Activated CD8-positive, alpha-beta memory T cell treated with anti-CD3 and anti-CD28 coated beads, Interleukin-2, amount 50 U/mL, for 24 hours (primary cell): ENCODE measurements around the gene SEZ6L.

Source experiments
- DNase-seq: peaks from one replicate; pipeline ENCODE4 v3.0.0-alpha.2; 2020; ENCODE audit errors: extremely low read depth

SEZ6L gene

GRCh38 chr22:26298605-26299310 lies 129.5 kb downstream of the SEZ6L start:
- no peak for DNase-seq

- no peak for DNase-seq
Observed at GRCh38 chr22:26302726-26303125, 133.5 kb downstream of the SEZ6L start.

DNA sequence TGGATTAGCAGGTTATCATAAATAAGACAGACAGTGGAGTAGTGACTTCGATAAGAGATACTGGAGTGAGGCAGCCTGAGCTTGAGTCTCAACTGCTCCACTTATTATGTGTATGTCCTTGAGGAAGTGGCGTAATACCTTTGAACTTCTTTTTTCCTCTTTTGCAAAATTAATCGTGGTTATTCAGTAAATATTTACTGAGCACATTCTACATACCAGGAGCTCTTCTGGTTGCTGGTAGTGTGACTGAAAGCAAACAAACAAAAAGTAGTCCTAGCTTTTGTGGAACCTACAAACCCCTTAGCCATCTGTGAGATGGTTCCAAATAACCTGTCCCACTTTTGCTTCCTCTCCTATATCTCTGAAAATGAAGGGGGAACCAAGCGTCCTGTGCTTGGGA lies 134.2 kb downstream of the SEZ6L start:
- DNase-seq, result no peak

DNA sequence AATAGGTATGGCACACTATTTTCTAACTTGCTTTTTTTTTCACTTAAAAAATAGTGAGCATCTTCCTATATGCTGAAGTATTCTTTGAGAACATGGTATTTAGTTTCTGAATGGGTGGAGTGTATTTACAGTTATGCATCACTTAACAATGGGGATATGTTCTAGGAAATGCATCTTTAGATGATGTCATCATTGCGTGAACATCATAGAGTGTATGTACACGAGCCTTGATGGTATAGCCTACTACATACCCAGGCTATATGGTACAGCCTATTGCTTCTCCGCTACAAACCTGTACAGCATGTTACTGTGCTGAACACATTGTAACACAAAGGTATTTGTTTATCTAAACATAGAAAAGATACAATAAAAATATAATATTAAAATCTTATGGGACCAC lies 135.5 kb downstream of the SEZ6L start:
- DNase-seq, result no peak

DNA sequence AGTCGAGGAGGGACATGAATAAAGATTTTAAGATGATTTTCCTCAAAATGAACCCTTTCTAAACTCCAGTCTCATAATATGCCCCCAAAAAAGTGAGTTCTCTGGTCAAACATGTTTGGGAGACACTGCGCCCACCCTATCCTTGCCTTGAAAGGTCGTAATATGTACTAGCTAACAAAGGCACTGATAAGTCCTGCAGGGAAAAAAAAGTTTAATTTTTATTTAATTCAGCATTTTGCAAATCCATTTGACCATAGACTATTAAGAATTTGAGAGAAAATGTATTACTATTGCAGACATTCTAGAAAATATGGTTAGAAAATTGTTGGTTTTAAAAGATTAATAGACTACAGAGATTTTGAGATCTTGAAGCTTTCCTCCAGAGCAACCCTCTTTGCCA lies 139.2 kb downstream of the SEZ6L start:
- DNase-seq, result no peak

DNA sequence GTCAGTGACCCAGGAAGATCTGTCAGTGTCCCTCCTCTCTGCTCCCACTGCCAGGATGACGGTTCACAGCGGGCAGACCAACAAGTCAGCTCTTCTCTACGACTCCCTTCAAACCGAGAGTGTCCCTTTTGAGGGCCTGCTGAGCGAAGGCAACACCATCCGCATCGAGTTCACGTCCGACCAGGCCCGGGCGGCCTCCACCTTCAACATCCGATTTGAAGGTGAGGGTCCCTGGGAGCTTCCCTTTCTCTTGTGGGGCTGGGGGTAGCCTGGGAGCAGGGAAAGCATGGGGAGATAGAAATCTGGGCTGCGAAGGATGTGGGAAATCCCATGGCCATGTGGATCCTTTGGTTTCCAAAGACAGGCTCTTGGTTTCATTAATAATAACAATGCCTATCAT lies 141.4 kb downstream of the SEZ6L start:
- no peak for DNase-seq

DNA sequence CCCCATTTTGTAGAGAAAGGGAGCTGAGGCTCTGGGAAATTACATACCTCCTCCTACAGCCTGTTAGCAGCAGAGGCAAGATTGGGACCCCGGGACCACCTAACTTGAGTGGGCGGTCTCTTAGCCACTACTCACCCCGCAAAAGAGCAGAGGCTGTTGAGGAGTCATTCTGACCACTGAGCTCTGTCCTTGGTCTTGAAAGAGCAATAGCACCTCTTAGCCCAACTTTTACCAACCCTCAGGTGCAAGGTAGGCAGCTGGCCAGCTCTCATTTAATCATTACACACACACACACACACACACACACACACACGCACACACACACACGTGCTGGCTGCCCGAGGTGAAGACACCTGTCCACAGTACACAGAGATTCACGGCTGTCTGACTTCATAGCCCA lies 144.0 kb downstream of the SEZ6L start:
- DNase-seq, result no peak

GRCh38 chr22:26314171-26314570 lies 144.9 kb downstream of the SEZ6L start:
- no peak for DNase-seq

GRCh38 chr22:26314656-26315055 lies 145.4 kb downstream of the SEZ6L start:
- DNase-seq, result no peak

GRCh38 chr22:26316732-26317285 lies 147.5 kb downstream of the SEZ6L start:
- DNase-seq, result no peak

DNA sequence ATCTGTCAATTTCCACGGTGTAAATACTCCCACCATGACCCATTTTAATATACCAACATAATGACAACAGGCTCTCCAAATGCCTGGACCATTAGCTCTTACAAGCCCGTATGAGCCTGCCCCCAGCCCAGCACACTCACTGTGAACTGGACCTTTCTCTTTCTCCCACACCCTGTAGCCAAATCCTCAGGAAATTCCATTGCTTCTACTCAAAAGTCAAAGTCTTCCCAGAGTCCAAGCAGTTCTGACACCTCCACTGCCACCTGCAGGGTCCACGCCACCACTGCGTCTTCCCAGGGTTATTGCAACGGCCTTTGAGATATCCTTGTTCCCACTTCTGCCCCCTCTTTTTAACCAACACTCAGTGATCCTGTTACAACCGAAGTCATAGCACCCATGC lies 149.7 kb downstream of the SEZ6L start:
- DNase-seq, result no peak

DNA sequence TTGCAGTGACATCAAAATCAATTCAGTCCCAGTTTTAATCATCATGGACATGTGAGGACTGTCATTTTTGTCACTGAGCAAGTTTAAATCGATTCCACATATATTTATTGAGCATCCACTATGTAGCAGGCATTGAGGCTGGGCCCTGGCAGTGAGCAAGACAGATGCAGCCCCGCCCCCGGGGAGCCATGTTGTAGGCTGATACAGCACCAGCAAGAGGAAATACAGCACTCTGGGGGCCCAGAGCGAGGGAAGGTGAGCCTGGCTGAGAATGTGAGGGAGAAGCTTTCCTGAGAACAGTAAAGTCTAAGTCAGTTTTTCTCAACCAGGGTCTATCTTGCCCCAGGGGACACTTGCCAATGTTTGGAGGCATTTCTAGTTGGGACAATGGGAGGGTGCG lies 151.2 kb downstream of the SEZ6L start:
- DNase-seq, result no peak

GRCh38 chr22:26321469-26321913 lies 152.2 kb downstream of the SEZ6L start:
- DNase-seq, result no peak

GRCh38 chr22:26322179-26322905 lies 153.1 kb downstream of the SEZ6L start:
- no peak for DNase-seq

- DNase-seq, result no peak
Observed at GRCh38 chr22:26323013-26323412, 153.8 kb downstream of the SEZ6L start.

GRCh38 chr22:26324150-26324549 lies 154.9 kb downstream of the SEZ6L start:
- DNase-seq, result no peak

DNA sequence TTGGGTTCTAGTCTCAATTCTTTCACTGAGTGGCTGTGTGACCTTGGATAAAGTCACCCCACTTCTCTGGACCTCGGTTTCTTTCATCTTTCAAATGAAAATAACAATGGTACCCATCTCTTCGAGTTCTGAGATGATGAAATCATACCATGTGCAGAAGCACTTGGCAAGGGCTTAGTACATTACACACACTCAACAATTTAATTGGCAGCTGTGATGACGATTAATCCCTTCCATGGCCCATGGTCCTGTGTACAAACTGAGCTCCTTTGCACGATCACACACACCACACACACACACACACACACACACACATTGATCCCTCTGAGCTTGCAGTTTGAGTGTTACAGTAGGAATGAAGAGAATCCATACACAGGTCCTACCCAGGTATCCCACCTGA lies 156.4 kb downstream of the SEZ6L start:
- no peak for DNase-seq

DNA sequence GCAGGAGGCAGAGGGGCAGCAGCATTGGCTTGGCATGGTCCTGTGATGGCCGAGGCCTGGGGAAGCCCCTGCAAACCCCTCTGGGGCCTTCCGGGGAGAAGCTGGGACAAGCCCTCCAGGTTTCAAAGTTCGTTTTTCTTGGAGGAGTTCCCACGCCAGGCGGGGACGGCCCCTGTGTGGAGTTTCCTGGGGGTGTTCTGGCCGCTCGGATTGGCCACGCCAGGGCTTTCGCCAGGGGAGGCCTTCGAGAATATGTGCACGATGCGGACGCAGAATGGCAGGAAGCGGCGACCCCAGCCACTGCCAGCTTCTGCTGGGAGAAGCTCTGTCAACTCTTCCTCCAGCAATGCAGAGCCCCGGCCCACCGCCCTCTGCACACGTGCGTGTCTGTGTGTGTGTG lies 157.5 kb downstream of the SEZ6L start:
- no peak for DNase-seq

DNA sequence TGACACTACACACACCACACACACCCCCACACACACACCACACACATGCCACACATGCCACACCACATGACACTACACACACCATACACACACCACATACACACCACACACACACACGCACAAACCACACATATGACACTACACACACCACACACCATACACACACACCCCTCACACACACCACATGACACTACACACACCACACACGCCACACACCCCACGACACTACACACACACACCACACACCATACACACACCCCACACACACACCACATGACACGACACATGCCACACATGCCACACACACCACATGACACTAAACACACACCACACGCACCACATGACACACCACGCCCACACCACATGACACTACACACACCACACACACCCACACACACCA lies 158.0 kb downstream of the SEZ6L start:
- DNase-seq, result no peak

- DNase-seq, result no peak
Observed at GRCh38 chr22:26328221-26328620, 159.0 kb downstream of the SEZ6L start.

DNA sequence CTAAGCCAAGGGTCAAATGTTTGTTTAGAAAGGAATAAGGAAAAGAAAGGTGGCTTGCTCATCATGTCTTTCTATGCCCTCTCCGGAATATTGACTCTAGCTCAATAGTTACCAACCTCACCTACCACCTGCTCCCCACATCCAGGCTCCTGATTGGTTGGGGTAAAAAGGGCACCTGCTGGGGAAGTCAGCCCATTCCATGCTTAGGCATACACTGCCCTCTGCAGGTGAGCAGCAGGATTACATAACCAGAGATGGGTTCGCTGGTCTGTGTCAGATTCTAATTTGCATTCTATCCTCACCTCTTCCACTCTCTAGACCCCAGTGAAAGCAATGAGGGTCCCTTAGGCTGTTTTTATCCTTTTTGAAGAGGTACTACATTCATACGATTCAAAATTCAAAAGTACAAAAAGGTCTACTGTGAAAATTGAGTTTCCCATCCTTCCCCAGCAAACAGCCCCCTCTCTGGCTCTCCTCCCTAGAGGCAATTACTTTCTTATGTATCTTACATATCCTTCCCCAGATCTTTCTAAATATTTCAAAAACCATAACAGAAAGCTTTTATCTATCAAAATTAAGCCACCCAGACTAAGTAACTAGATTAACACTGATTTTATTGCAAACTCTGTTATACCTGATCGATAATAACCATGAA lies 161.8 kb downstream of the SEZ6L start:
- peak; percentile 9 for DNase-seq

GRCh38 chr22:26333088-26333800 lies 164.0 kb downstream of the SEZ6L start:
- no peak for DNase-seq
